HEK293T (cell line): ENCODE data around the gene COL28A1.

Source experiments
- ELF4 ChIP-seq: fragments of 450-650 bp; IDR thresholded peaks from 2 replicates; pipeline ENCODE4 v1.6.1; 2017; ENCODE audit warnings: antibody characterized with exemption
- SUZ12 ChIP-seq: fragments of 450-650 bp; IDR thresholded peaks from 2 replicates; pipeline ENCODE4 v1.6.1; 2016; ENCODE audit warnings: mild to moderate bottlenecking
- ZNF384 ChIP-seq: fragments of 450-650 bp; IDR thresholded peaks from 2 replicates; pipeline ENCODE4 v1.6.1; 2016

- TF ChIP-seq SUZ12, result no peak
- TF ChIP-seq ELF4, result no peak
- no peak for TF ChIP-seq ZNF384
These were observed 44.0 kb upstream of the COL28A1 start for GRCh38 chr7:7579638-7580037.
